Keratinocyte (primary cell): ENCODE data around the gene SEC24B. TPM values are rescaled to one million over a fixed set of nuclear protein-coding genes. Genes with fewer than 3 reads are reported as not detected.

Experiments used
- DNase-seq: peaks from one replicate; pipeline ENCODE4 v3.0.0-alpha.2; 2011; ENCODE audit warnings: low read depth, missing footprints, low spot score
- FAIRE-seq: peaks from 2 replicates; lab custom pipeline; 2011; peaks lifted over from hg19 to GRCh38; lab: Jason Lieb, UNC
- H2AFZ ChIP-seq: 2 replicates; pipeline ENCODE4 v1.6.0; 2012; ENCODE audit warnings: low read length, control low read depth, inconsistent platforms; ENCODE audit not compliant: control insufficient read depth
- H3K27ac ChIP-seq: 2 replicates; pipeline ENCODE4 v1.5.1; 2011; ENCODE audit warnings: low read length; ENCODE audit not compliant: control insufficient read depth, insufficient read depth
- H3K27me3 ChIP-seq: 3 replicates; pipeline ENCODE4 v1.6.0; 2011; ENCODE audit warnings: low read length; ENCODE audit not compliant: control insufficient read depth, insufficient read depth; ENCODE audit errors: extremely low read depth
- H3K36me3 ChIP-seq, 2 experiments: 2 replicates in 1 of 2; 3 replicates in 1 of 2; pipeline ENCODE4 v1.5.1; 2011; ENCODE audit warnings: low read length in 2 of 2, mild to moderate bottlenecking in 1 of 2; ENCODE audit not compliant: control insufficient read depth in 2 of 2, insufficient read depth in 2 of 2; ENCODE audit errors: extremely low read depth in 1 of 2
- H3K4me1 ChIP-seq: 3 replicates; pipeline ENCODE4 v1.5.1; 2011; ENCODE audit warnings: low read length; ENCODE audit not compliant: control insufficient read depth, insufficient read depth; ENCODE audit errors: extremely low read depth
- H3K4me2 ChIP-seq: 3 replicates; pipeline ENCODE4 v1.6.0; 2011; ENCODE audit warnings: low read depth, low read length; ENCODE audit not compliant: control insufficient read depth, insufficient read depth; ENCODE audit errors: extremely low read depth
- H3K4me3 ChIP-seq, 3 experiments: fragments of 200-600 bp in 1 of 3; sonication (generic) in 1 of 3; 2 replicates in 2 of 3; 3 replicates in 1 of 3; pipeline ENCODE4 v1.5.1; 2011 to 2016; ENCODE audit warnings: low read length in 3 of 3, mild to moderate bottlenecking in 3 of 3, control low read depth in 2 of 3, inconsistent platforms in 1 of 3, low read depth in 1 of 3, mixed read lengths in 1 of 3, mixed run types in 1 of 3, moderate library complexity in 1 of 3; ENCODE audit not compliant: control insufficient read depth in 2 of 3, insufficient read depth in 2 of 3; ENCODE audit errors: extremely low read depth in 1 of 3
- H3K79me2 ChIP-seq: 2 replicates; pipeline ENCODE4 v1.6.0; 2012; ENCODE audit warnings: low read length; ENCODE audit not compliant: control insufficient read depth, insufficient read depth
- H3K9ac ChIP-seq: 3 replicates; pipeline ENCODE4 v1.6.0; 2011; ENCODE audit warnings: low read length; ENCODE audit not compliant: control insufficient read depth, insufficient read depth; ENCODE audit errors: extremely low read depth
- H3K9me1 ChIP-seq: 3 replicates; pipeline ENCODE4 v1.6.0; 2011; ENCODE audit warnings: low read length; ENCODE audit not compliant: control insufficient read depth, insufficient read depth; ENCODE audit errors: extremely low read depth
- H3K9me3 ChIP-seq: 2 replicates; pipeline ENCODE4 v1.5.1; 2012; ENCODE audit warnings: low read depth, low read length; ENCODE audit not compliant: control insufficient read depth
- H4K20me1 ChIP-seq: 3 replicates; pipeline ENCODE4 v1.6.0; 2011; ENCODE audit warnings: low read length; ENCODE audit not compliant: control insufficient read depth, insufficient read depth; ENCODE audit errors: extremely low read depth
- CTCF ChIP-seq, 3 experiments: IDR thresholded peaks in 1 of 3; conservative IDR thresholded peaks in 1 of 3; optimal IDR thresholded peaks in 1 of 3; 2 replicates in 2 of 3; 3 replicates in 1 of 3; pipeline versions ENCODE3 to v1.5.1; 2011; ENCODE audit warnings: low read length in 3 of 3, mild to moderate bottlenecking in 3 of 3, moderate library complexity in 2 of 3, control low read depth in 1 of 3, inconsistent platforms in 1 of 3; ENCODE audit not compliant: insufficient read depth in 2 of 3; ENCODE audit errors: extremely low read depth in 1 of 3
- EZH2 ChIP-seq: IDR thresholded peaks from one replicate; pipeline ENCODE4 v1.6.1; 2012; ENCODE audit warnings: inconsistent platforms, mild to moderate bottlenecking, low read length, moderate library complexity
- dilution Hi-C: fragments of 300-500 bp; cut with MboI; formaldehyde crosslinking; loops from one replicate; pipeline ENCODE4 v1.7.0; 2020; ENCODE audit warnings: low sequenced_read_pairs; ENCODE audit not compliant: extremely low pct_ligation_motif_present
- polyA plus RNA-seq, 5 experiments: library from polyadenylated mRNA; depleted of rRNA in 3 of 5; stranded (reverse) in 3 of 5; stranded (forward) in 1 of 5; unstranded in 1 of 5; fragments of >200 nt; gene quantifications; 1 replicate in 1 of 5; 2 replicates in 3 of 5; 3 replicates in 1 of 5; pipeline versions ENCODE4 v1.2.1 to v1.2.3, GENCODE V29; 2011 to 2012; ENCODE audit warnings: missing spikeins in 2 of 5, low read depth in 1 of 5, low replicate concordance in 1 of 5

SEC24B gene
- polyA plus RNA-seq, 1 donor (not counting 4 experiments of a cell fraction or from before 2014, with no cell fraction given): 53.4 TPM

DNA sequence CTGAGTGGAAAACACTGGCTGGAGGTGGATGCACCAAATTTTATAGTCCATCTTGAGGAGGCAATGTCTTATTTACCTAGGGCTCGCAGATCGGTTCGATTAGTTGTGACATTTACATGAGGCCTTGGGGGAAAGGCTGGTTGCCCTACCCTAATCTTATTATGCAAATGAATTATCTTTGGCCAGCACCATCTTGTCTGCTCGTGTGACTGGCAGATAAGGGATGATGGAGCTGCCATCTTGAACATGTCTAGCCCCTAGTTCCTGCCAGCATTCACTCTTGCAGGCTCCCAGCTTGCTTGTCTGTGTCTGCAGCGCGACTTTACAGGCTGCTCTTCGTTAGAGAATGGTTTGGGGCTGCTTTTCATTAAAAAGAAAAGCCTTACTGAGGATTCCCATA lies 61.9 kb downstream of the SEC24B start:
- no peak overlapping the region for H2AFZ ChIP-seq
- TF ChIP-seq EZH2 (no peak), CTCF (optimal IDR thresholded peaks at IDR 0.05 in 1 of 3, IDR thresholded peaks at IDR 0.05 in 1 of 3, conservative IDR thresholded peaks at IDR 0.05 in 1 of 3; ENCODE audit: extremely low read depth in 1 of 3, insufficient read depth in 2 of 3, low read length in 3 of 3) (no peak)
- no peaks in the 10 kb centered on the region for H3K9me1 ChIP-seq
- dilution Hi-C loops: no loop called here
- H3K9me3 ChIP-seq: no peaks in the 10 kb centered on the region
- H3K4me1 ChIP-seq: no peaks in the 10 kb centered on the region
- no peak overlapping the region for H3K4me3 ChIP-seq
- no peaks in the 10 kb centered on the region for H3K27me3 ChIP-seq
- no peak overlapping the region for H3K9ac ChIP-seq
- peaks cover 15 to 18% of the 10 kb centered on the region in 2 experiments for H3K36me3 ChIP-seq
- DNase-seq (no peak), FAIRE-seq (no peak)
- H3K79me2 ChIP-seq: peaks cover 18% of the 10 kb centered on the region
- H4K20me1 ChIP-seq: no peaks in the 10 kb centered on the region
- H3K27ac ChIP-seq: no peak overlapping the region
- H3K4me2 ChIP-seq: no peak overlapping the region

- H3K4me1 ChIP-seq: no peaks in the 10 kb centered on the region
- no peak overlapping the region for H2AFZ ChIP-seq
- H3K27ac ChIP-seq: no peak overlapping the region
- no peaks in the 10 kb centered on the region for H3K9me1 ChIP-seq
- H3K79me2 ChIP-seq: peaks cover 15% of the 10 kb centered on the region
- H3K4me3 ChIP-seq: no peak overlapping the region
- H3K27me3 ChIP-seq: no peaks in the 10 kb centered on the region
- no peak overlapping the region for H3K4me2 ChIP-seq
- FAIRE-seq: no peak
- H4K20me1 ChIP-seq: no peaks in the 10 kb centered on the region
- H3K36me3 ChIP-seq: peaks cover 14 to 18% of the 10 kb centered on the region in 2 experiments
- TF ChIP-seq EZH2: no peak
- no peak for TF ChIP-seq CTCF (optimal IDR thresholded peaks at IDR 0.05 in 1 of 3, IDR thresholded peaks at IDR 0.05 in 1 of 3, conservative IDR thresholded peaks at IDR 0.05 in 1 of 3; ENCODE audit: extremely low read depth in 1 of 3, insufficient read depth in 2 of 3, low read length in 3 of 3)
- H3K9ac ChIP-seq: no peak overlapping the region
- H3K9me3 ChIP-seq: no peaks in the 10 kb centered on the region
- DNase-seq: no peak
- dilution Hi-C loops: no loop called here
Measured at GRCh38 chr4:109496875-109497274, 63.3 kb downstream of the SEC24B start.
